DMS 273 treated with DMSO at 0.1 percent for 48 hours (cell line): ENCODE results near the gene SDC4.

Experiments used
- DNase-seq: peaks from one replicate; lab custom pipeline; 2025; lab: John Stamatoyannopoulos, UW

The SDC4 gene

GRCh38 chr20:45343532-45344167, 4.6 kb downstream of the SDC4 start:
- DNase-seq = no peak

- DNase-seq = no peak
Measured at GRCh38 chr20:45342855-45343531, 5.2 kb downstream of the SDC4 start.

DNA sequence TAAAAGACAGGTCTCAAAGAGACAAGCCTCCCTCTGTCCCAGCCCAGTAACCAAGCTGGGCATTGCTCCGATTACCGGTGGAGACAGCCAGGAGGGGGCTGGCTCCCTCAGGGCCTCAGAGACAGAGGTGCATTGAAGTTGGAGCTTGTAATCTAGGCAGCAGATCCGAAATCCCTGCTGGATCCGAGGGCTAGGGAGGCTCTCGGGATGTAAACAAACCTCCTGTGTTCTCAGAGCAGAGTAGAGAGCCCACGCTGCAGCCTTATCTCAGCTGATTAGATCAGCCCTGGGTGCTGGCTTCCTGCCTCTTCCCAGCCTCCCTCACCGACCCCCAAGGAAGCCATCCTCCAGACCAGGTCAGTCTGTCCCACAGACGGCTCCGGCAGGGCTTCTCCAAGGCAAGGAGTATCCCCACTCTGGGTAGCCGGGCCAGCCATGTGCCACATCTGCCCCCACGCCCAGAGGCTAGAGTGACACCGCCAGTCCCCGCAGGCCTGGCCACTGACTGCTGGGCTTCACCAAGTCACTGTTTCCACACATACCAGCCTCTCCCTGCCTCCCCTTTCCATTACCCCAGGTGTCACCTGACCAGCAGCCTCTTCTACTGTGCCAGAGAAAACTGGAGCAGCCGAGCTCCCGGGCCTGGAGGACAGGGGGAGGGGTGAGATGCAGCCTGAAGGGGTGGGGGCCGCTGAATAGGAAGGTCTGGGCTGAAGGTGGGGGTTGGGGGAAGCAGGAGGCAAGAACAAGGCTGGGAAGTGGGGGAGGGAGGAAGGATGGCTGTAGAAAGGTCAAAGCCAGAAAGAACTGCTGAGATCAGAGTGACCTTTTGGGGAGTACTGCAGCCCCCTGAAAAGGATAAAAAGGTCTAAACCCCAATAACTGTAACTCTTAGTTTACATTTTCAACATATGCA, 6.0 kb downstream of the SDC4 start:
- no peak for DNase-seq

GRCh38 chr20:45341579-45341938, 6.7 kb downstream of the SDC4 start:
- DNase-seq = no peak

DNA sequence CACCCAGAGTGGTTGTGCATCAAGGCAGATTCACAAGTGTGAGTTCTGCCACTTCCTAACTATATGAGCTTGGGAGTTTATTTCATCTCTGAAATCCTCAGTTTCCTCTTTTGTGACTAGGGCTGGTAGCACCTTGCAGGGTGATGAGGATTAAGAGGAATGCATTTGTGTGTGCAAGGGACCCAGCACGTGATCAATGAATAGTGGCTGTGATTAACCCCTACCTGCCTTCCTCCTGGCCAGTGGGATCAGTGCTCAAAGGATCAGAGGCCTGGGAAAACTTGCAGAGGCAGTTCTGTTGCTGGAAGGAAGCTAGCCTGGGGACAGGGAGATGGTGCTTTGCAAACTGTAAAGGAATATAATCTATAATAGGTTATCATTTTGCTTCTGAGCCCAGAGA, 7.3 kb downstream of the SDC4 start:
- no peak for DNase-seq

DNA sequence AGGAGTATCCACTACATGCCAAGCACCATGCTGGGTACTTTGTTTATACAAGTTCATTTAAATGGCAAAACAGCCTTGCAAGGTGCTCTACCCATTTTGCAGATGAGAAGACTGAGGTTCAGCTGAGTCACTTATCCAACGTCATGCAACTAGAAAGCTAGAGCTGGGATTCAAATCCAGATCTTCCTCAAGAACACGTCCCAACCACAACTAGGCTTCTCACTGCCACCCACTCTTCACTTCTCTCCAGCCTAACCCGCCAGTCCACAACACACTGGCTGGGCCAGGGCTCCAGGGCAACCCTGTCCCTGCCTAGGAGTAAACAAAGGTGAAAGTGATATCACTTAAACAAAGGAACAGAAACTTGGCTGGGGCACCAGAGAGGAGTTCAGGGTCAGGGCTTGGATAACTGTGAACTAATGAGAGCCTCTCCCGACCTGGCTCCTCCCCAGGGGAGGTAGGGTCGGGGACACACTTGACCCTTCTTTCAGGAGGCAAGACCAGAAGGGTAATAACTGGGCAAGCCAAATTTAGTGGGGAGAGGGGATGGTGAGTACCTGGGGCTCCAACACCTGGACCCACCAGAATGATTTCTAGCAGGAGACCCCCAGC, 7.9 kb downstream of the SDC4 start:
- no peak for DNase-seq

- no peak for DNase-seq
Measured at GRCh38 chr20:45339799-45340198, 8.4 kb downstream of the SDC4 start.

- no peak for DNase-seq
Measured at GRCh38 chr20:45339084-45339483, 9.1 kb downstream of the SDC4 start.

GRCh38 chr20:45338121-45339030, 9.8 kb downstream of the SDC4 start:
- no peak for DNase-seq

DNA sequence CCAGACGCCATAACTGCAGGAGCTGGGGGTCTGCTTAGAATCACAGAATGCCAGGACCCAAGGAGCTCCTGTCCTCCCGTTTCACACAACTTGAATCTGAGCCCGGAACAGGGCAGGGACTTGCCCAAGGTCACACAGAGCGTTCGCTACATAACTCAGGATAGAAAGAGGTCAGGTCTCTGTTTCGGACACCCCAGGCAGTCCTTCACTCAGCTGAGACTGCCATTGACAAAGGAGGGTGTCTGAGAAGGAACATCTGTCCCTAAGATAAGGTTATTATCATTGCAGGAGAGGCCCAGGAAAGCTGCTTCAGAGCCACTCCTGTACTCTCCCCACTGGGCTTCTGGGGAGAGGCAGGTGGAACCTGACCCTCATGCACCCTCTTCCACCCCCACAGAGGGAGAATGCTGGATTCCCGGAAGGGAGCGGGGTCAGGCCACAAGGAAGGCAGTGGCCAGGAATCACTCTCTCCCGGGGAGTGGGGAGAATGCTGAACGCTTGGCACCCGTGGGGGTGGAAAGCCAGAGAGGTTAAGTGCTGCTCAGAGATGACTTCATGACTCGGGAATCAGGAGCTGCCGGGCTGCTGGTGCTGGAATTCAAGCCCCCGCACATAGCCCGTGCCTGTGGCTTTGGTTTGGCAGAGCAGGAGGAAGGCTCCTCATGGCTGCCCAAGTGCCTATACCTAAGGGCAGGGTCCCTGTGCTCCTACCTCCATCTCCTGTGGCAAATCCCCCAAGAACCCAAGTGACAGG, 10.7 kb downstream of the SDC4 start:
- DNase-seq = no peak

DNA sequence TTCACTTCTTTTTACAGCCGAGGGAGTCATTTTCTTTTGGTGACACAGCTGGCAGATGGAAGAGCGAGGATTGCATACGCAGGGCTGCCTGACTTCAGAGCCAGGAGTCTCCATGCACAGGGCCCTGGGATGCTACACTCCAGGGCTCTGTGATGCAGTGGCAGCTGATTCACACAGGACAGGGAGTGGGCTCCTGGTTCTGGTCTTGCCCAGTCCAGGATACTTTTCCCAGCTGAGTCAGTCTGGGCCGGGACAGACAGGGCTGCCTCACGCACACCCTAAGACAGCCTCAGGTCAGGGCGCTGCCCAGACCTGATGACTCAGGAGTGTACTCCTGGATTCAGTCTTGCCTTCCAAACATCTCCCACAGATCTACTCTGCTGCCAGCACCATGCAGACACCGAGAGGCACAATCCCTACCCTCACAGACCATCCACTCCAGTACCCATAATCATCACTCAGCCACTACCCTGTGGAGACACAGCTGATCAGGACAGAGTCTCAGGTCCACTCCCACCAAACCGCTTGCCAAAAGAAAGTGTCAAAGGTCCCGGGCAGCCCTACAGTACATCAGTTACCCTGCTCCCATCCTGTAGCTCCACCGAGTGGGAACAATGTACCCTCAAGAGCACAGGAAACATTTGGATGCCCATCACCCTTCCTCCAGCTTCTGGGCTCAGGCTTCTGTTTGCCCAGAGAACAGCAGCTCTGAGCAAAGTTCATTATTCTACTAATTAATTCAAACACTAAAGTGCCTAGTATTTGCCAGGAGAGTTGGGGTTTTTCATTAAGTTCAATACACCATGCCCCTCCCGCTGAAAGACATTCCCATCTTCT, 11.5 kb downstream of the SDC4 start:
- DNase-seq = no peak

DNA sequence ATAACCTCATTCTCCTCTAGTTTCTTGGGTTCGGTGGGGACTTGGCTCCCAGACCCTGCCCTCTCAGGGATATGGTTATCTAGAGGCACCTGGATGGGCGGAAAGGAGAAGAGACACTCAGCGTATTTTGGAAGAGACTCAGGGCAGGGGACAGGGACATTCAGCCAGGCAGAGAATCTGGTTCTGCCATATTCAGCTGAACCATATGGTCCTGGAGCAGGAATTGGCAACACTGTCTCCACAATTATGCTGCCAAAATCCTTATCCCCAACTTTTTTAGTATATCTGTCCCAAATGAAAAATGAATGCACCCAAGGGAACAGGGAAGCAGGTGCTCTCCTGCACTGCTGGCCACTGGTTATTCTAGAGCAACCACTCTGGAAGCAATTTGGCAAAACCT, 17.7 kb downstream of the SDC4 start:
- DNase-seq = no peak

DNA sequence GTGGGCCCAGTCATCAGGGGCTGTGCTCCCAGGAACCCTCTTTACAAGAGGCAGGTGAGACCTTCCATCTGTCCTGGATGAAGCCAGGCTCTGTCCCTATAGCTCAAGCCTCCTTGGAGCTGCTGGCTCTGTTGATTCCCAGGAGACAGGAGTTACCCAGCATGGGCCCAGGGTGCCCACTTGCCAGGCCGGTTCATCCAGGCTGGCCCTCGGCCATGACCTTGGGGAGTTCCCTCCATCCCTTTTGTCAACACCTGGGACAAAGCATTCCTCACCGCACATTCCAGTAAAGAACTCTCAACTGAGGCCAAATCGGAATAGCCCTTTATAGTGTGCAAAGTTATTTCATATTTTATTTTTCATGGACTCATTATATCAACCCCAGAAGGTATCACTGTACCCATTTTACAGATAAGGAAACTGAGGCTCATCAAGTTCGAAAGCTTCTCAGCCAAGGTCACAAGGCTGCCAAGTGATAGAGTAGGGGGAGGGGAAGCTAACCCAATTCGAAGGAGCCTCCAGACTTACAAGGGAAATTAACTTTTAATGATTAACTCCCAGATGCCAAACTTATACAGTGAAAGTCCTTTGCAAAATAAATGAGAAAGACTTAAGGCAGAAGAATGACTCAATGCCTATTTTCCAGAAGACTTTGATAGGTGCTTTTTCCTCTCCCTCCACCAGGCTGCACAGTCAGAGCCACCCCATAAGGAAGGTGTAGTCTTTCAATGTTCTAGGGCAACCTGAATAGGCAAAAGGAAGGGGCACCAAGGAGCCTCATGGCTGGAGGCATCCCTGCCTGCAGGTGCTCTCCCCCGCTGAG, 18.5 kb downstream of the SDC4 start:
- DNase-seq = no peak

DNA sequence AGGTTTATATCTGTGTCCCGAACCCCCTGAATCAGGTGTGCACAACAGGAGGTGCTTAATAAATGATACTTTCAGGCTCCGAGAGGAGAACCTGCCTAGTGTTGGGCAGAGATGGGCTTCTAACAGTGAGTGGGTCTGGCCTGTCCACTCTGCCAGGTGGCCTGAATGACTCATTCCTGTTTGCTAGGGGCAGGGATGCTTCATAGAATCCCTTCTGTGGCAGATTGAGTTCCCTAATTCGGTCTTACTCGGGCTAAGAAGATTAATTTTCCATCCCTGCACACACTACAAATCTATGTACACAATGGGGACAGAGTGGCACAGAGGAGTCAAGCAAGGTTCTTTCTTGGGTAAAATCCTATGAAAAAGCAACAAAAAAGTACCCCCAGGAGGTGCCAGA, 19.8 kb downstream of the SDC4 start:
- DNase-seq = no peak

DNA sequence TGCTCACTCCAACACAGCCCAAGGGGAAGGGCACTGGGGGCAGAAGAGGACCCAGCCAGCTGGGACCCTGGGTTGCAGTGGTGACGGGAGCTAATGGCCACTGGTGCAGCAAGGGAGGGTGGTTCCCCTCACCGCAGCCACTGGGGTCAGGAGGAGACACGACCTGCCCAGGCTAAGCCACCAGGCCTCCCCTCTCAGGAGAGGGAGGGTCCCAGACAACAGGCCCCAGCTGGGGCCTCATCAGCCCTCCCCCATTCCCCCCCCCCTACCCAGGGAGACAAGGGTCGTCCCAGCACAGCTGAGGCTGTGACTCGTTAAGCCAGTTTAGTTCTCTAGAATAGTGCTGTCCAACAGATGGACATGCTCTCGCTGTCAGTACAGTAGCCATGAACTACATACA, 22.9 kb downstream of the SDC4 start:
- DNase-seq = no peak

DNA sequence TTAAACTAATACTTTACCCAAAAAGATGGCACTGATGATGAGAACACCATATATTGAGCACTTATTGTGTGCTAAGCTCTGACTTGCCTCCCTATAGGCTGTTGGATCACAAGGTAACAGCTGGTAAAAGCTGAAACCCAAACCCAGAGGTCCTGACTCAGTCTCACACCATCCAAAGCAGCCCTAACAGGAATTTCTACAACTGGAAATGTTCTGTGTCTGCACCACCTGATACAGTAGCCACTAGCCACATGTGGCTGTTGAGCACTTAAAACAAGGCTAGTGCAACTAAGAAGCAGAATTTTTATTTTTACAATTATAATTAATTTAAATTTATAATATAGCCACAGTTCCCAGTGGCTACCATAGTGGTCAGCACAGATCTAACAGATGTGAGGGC, 24.5 kb downstream of the SDC4 start:
- DNase-seq = no peak

- no peak for DNase-seq
Measured at GRCh38 chr20:45322952-45323383, 25.3 kb downstream of the SDC4 start.

GRCh38 chr20:45320948-45321595, 27.2 kb downstream of the SDC4 start:
- DNase-seq = no peak
